ENCODE data around the gene MYLK. TPM values are rescaled to one million over a fixed set of nuclear protein-coding genes. Genes with fewer than 3 reads are reported as not detected.

The MYLK gene
- total and polyA plus RNA-seq, 4 donors = 17.1 to 158 (median 41.9) TPM

GRCh38 chr3:123632161-123632655, 251.9 kb downstream of the MYLK start:
- H3K4me3 ChIP-seq (ENCODE audit: low read depth in 1 of 3, low read length in 3 of 3) = no peak overlapping the region
- peaks cover 2 to 38% (median 25%) of the 10 kb centered on the region in 4 donors for H3K4me1 ChIP-seq (ENCODE audit: control insufficient read depth in 4 of 4, insufficient read depth in 4 of 4, low read length in 3 of 4)
- peaks cover 0 to 20% (median 13%) of the 10 kb centered on the region in 4 donors for H3K36me3 ChIP-seq (ENCODE audit: control insufficient read depth in 4 of 4, insufficient read depth in 3 of 4, low read depth in 1 of 4, low read length in 3 of 4)
- DNase-seq (ENCODE audit: low spot score) = no peak
- no peaks in the 10 kb centered on the region for H3K9me3 ChIP-seq (ENCODE audit: control insufficient read depth in 4 of 4, low read length in 3 of 4)
- WGBS = 71% methylated on average over 6 of the region's 6 CpGs
- no peak overlapping the region for H3K27ac ChIP-seq (ENCODE audit: low read depth in 1 of 2, low read length in 2 of 2)
- TF ChIP-seq ATF3 (IDR thresholded peaks at IDR 0.05) = no peak
- TF ChIP-seq RXRA (IDR thresholded peaks at IDR 0.05) = peak in 1 of 2 donors; percentile 9
- TF ChIP-seq HNF4G (IDR thresholded peaks at IDR 0.05) = no peak
- no peak for TF ChIP-seq MAX (IDR thresholded peaks at IDR 0.05)
- peak; percentile 70 for TF ChIP-seq NR2F2 (IDR thresholded peaks at IDR 0.05)
- H3K27me3 ChIP-seq (ENCODE audit: control insufficient read depth in 4 of 4, insufficient read depth in 4 of 4, low read length in 3 of 4) = no peaks in the 10 kb centered on the region
- no peak overlapping the region for H3K9ac ChIP-seq (ENCODE audit: low read depth in 1 of 2, low read length in 2 of 2)

GRCh38 chr3:123629747-123630047, 254.4 kb downstream of the MYLK start:
- no peak for DNase-seq (ENCODE audit: low spot score)
- H3K4me1 ChIP-seq (ENCODE audit: control insufficient read depth in 4 of 4, insufficient read depth in 4 of 4, low read length in 3 of 4) = peaks cover 2 to 38% (median 23%) of the 10 kb centered on the region in 4 donors
- H3K9ac ChIP-seq (ENCODE audit: low read depth in 1 of 2, low read length in 2 of 2) = no peak overlapping the region
- no peaks in the 10 kb centered on the region for H3K27me3 ChIP-seq (ENCODE audit: control insufficient read depth in 4 of 4, insufficient read depth in 4 of 4, low read length in 3 of 4)
- WGBS = 97% methylated on average over 4 of the region's 4 CpGs
- no peak overlapping the region for H3K4me3 ChIP-seq (ENCODE audit: low read depth in 1 of 3, low read length in 3 of 3)
- peaks cover 4 to 27% (median 20%) of the 10 kb centered on the region in 4 donors for H3K36me3 ChIP-seq (ENCODE audit: control insufficient read depth in 4 of 4, insufficient read depth in 3 of 4, low read depth in 1 of 4, low read length in 3 of 4)
- peak in 1 of 2 donors; percentile 15 for TF ChIP-seq RAD21 (IDR thresholded peaks at IDR 0.05)
- TF ChIP-seq RXRA (IDR thresholded peaks at IDR 0.05) = no peak
- no peak overlapping the region for H3K27ac ChIP-seq (ENCODE audit: low read depth in 1 of 2, low read length in 2 of 2)
- H3K9me3 ChIP-seq (ENCODE audit: control insufficient read depth in 4 of 4, low read length in 3 of 4) = no peaks in the 10 kb centered on the region

- no peak overlapping the region for H3K4me3 ChIP-seq (ENCODE audit: low read depth in 1 of 3, low read length in 3 of 3)
- peaks cover 4 to 31% (median 21%) of the 10 kb centered on the region in 4 donors for H3K36me3 ChIP-seq (ENCODE audit: control insufficient read depth in 4 of 4, insufficient read depth in 3 of 4, low read depth in 1 of 4, low read length in 3 of 4)
- WGBS = 91% methylated on average over 22 of the region's 22 CpGs
- H3K27me3 ChIP-seq (ENCODE audit: control insufficient read depth in 4 of 4, insufficient read depth in 4 of 4, low read length in 3 of 4) = no peaks in the 10 kb centered on the region
- H3K27ac ChIP-seq (ENCODE audit: low read depth in 1 of 2, low read length in 2 of 2) = no peak overlapping the region
- DNase-seq (ENCODE audit: low spot score) = no peak
- peaks cover 2 to 35% (median 20%) of the 10 kb centered on the region in 4 donors for H3K4me1 ChIP-seq (ENCODE audit: control insufficient read depth in 4 of 4, insufficient read depth in 4 of 4, low read length in 3 of 4)
- H3K9ac ChIP-seq (ENCODE audit: low read depth in 1 of 2, low read length in 2 of 2) = no peak overlapping the region
- no peaks in the 10 kb centered on the region for H3K9me3 ChIP-seq (ENCODE audit: control insufficient read depth in 4 of 4, low read length in 3 of 4)
- TF ChIP-seq FOXA1 (IDR thresholded peaks at IDR 0.05) (no peak), JUND (IDR thresholded peaks at IDR 0.05) (no peak), HNF4G (IDR thresholded peaks at IDR 0.05) (no peak), ZBTB33 (IDR thresholded peaks at IDR 0.05) (no peak), RXRA (IDR thresholded peaks at IDR 0.05) (no peak), ATF3 (IDR thresholded peaks at IDR 0.05) (no peak), NR2F2 (IDR thresholded peaks at IDR 0.05) (no peak), CTCF (IDR thresholded peaks at IDR 0.05; ENCODE audit: low read depth, low read length, missing input control) (no peak), GABPA (IDR thresholded peaks at IDR 0.05 in 1 of 2, conservative IDR thresholded peaks at IDR 0.05 in 1 of 2) (no peak), EGR1 (IDR thresholded peaks at IDR 0.05; ENCODE audit: low read depth in 2 of 2) (no peak), HNF4A (conservative IDR thresholded peaks at IDR 0.05) (no peak), RAD21 (IDR thresholded peaks at IDR 0.05) (no peak), SP1 (IDR thresholded peaks at IDR 0.05) (no peak), YY1 (IDR thresholded peaks at IDR 0.05) (no peak), MAX (IDR thresholded peaks at IDR 0.05) (no peak)
These were observed 255.0 kb downstream of the MYLK start for GRCh38 chr3:123628996-123629746.

All from liver (tissue), 9 donors.